ENCODE measurements around the gene SMIM22. TPM values are rescaled to one million over a fixed set of nuclear protein-coding genes. Genes with fewer than 3 reads are reported as not detected.

The SMIM22 gene
- total RNA-seq, 1 donor from 2014 or later, result 27.7 TPM

DNA sequence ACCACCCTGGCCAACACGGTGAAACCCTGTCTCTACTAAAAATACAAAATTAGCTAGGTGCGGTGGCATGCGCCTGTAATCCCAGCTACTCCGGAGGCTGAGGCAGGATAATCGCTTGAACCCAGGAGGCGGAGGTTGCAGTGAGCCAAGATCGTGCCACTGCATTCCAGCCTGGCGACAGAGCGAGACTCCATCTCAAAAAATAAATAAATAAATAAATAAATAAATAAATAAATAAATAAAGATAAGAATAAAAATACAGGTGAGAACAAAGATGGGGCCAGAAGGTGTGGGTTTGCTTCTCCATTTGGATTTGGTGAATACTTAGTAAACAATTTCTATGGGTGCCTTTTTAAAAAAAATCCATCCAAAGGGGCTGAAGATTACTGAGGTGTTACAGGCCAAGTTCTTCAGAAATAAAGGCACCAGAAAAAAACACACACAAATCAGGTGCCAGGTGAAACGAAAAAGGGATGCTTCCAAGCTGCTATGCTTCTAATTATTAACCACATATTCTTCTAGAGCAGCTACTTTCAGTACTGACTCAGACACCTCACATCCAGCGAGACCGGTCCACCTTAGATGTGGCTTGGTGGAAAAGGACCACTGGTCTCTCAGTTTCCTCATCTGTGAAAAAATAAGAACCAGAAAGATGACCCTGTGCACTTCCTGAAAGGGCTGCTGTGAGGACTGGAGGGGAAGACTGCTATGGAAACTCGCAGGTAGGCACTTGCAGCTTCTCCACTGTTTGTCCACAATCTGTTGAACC, 42.7 kb downstream of the SMIM22 start:
- intact Hi-C loops (cut with DNase I), result no loop called here
- DNase-seq, result no peak
- Histone ChIP-seq H3K27me3 (ENCODE audit: low read depth) (no peaks in the 10 kb centered on the region), H3K4me1 (no peaks in the 10 kb centered on the region), H3K36me3 (peaks cover 91% of the 10 kb centered on the region), H3K27ac (no peak overlapping the region), H3K4me3 (no peak overlapping the region), H3K9me3 (no peaks in the 10 kb centered on the region)
- no peak for ATAC-seq
- TF ChIP-seq, protein P1, sequence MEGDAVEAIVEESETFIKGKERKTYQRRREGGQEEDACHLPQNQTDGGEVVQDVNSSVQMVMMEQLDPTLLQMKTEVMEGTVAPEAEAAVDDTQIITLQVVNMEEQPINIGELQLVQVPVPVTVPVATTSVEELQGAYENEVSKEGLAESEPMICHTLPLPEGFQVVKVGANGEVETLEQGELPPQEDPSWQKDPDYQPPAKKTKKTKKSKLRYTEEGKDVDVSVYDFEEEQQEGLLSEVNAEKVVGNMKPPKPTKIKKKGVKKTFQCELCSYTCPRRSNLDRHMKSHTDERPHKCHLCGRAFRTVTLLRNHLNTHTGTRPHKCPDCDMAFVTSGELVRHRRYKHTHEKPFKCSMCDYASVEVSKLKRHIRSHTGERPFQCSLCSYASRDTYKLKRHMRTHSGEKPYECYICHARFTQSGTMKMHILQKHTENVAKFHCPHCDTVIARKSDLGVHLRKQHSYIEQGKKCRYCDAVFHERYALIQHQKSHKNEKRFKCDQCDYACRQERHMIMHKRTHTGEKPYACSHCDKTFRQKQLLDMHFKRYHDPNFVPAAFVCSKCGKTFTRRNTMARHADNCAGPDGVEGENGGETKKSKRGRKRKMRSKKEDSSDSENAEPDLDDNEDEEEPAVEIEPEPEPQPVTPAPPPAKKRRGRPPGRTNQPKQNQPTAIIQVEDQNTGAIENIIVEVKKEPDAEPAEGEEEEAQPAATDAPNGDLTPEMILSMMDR (IDR thresholded peaks at IDR 0.05), result no peak

DNA sequence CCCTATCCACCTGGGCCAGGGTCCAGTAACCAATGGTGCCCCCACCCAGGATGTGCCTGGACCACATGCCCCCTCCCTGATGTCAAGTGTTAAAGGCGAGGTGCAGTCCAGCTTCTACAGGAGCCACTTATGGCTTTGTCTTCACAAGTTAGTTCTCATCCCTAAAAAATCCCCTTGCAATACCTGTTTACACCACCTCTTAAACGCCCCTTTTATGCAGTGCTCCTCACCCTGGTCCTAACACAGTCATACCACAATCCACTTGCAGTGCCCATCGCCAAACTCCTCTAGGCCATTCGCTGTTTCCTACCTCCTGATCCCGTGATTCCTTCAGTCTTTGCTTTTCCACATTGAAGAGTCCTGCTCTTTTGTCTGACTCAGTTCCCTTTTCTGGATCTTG, 44.8 kb downstream of the SMIM22 start:
- no peak for DNase-seq
- Histone ChIP-seq H3K4me1 (peaks cover 2% of the 10 kb centered on the region), H3K9me3 (no peaks in the 10 kb centered on the region), H3K27ac (no peak overlapping the region), H3K4me3 (no peak overlapping the region), H3K27me3 (ENCODE audit: low read depth) (no peaks in the 10 kb centered on the region), H3K36me3 (peaks cover 100% of the 10 kb centered on the region)
- intact Hi-C loops (cut with DNase I), result no loop called here
- TF ChIP-seq, protein P1 (IDR thresholded peaks at IDR 0.05), result no peak
- no peak for ATAC-seq

DNA sequence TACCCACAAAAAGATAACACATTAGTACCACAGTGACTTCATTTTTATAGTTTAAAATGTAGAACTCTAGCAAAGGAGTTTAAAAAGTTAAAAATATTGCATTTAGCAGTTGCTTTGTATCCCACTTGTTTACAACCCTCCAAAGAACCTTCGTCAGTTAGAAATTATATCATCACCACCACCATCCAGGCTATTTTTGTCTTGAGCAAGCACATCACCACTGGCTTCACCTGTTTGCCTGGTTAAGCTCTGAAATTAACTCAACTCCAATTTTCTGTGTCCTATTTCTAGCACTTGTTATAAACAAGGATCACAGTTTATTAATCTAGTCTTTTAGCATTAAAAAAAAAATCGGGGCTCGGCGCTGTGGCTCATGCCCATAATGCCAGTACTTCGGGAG, 45.8 kb downstream of the SMIM22 start:
- Histone ChIP-seq H3K27me3 (ENCODE audit: low read depth) (no peaks in the 10 kb centered on the region), H3K4me3 (no peak overlapping the region), H3K4me1 (peaks cover 13% of the 10 kb centered on the region), H3K27ac (no peak overlapping the region), H3K36me3 (peaks cover 92% of the 10 kb centered on the region), H3K9me3 (no peaks in the 10 kb centered on the region)
- no peak for DNase-seq
- intact Hi-C loops (cut with DNase I), result no loop called here
- no peak for ATAC-seq
- TF ChIP-seq, protein P1 (IDR thresholded peaks at IDR 0.05), result no peak

Other genes with a start within 250 kb of the SMIM22 start
- gene C16orf96, start 239.0 kb upstream of the SMIM22 start, total RNA-seq, result 0.21 TPM
- 30.2 TPM for gene UBALD1, start 180.5 kb upstream of the SMIM22 start, total RNA-seq
- gene MGRN1, start 170.5 kb upstream of the SMIM22 start, total RNA-seq, result 75.7 TPM
- gene NUDT16L1, start 101.8 kb upstream of the SMIM22 start, total RNA-seq, result 27.3 TPM
- 20.6 TPM for gene ANKS3, start 61.1 kb upstream of the SMIM22 start, total RNA-seq
- 3.4 TPM for gene DNAAF8, start 60.8 kb upstream of the SMIM22 start, total RNA-seq
- 13.4 TPM for gene ZNF500, start 28.2 kb upstream of the SMIM22 start, total RNA-seq
- gene SEPTIN12, start 7.0 kb upstream of the SMIM22 start, total RNA-seq, result not detected
- 24.9 TPM for gene ROGDI, start 7.3 kb downstream of the SMIM22 start, total RNA-seq
- gene GLYR1, start 51.9 kb downstream of the SMIM22 start, total RNA-seq, result 89.3 TPM
- 36.1 TPM for gene UBN1, start 52.1 kb downstream of the SMIM22 start, total RNA-seq
- 60.5 TPM for gene PPL, start 141.8 kb downstream of the SMIM22 start, total RNA-seq
- 0.41 TPM for gene SEC14L5, start 163.0 kb downstream of the SMIM22 start, total RNA-seq
- 24.1 TPM for gene NAGPA, start 238.6 kb downstream of the SMIM22 start, total RNA-seq

All from lower lobe of right lung (tissue), 2 donors.